ENCODE data around the gene GLRA3.

The GLRA3 gene

DNA sequence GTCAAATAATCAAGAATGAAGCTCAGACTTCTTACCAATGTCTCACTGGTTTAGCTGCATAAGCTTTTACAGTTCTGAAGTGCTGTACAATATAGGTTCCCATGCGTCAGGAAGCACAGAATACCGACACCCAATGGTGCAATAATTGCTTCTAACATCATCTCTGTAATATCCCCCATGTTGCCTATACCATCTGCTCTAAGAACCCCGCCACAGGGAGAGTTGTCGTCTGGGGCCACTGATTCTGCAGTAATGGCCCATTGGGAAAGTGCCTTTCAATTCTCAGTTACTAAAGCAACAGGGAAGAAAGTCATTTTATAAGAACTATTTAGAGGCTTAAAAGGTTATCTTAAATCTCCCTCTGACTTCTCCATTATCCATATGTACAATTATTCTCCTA lies 94.9 kb downstream of the GLRA3 start:
- H3K36me3 ChIP-seq, result no peaks in the 10 kb centered on the region
- no peak overlapping the region for H3K27ac ChIP-seq
- no peak overlapping the region for H3K4me2 ChIP-seq
- H3K9ac ChIP-seq, result no peak overlapping the region
- H3K9me3 ChIP-seq, result no peaks in the 10 kb centered on the region
- no peak overlapping the region for H3K4me3 ChIP-seq
- H3K4me1 ChIP-seq, result no peaks in the 10 kb centered on the region
- H4K20me1 ChIP-seq, result no peaks in the 10 kb centered on the region
- TF ChIP-seq Cebpa-rat (IDR thresholded peaks at IDR 0.05), result no peak
- no peaks in the 10 kb centered on the region for H3K27me3 ChIP-seq

DNA sequence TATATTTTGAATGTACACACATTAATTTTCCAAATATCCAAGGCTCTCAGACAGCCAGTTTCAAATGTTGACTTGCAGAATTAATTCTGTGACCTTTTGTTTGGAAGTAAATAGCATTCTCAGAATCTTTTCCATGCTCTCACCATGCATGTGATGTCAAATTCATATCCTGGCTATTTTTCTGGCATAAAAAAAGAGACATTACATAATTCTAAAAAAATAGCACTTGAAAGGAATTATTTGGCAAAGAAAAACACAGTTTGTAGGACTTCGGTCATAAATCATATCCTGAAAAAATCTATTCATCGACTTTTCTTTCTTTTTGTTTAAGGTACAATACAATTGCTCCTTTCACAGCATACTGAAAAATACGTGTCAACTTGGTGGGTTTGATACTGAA lies 111.2 kb downstream of the GLRA3 start:
- Histone ChIP-seq H4K20me1 (no peaks in the 10 kb centered on the region), H3K9me3 (no peaks in the 10 kb centered on the region), H3K4me1 (no peaks in the 10 kb centered on the region), H3K4me2 (no peak overlapping the region), H3K27ac (no peak overlapping the region), H3K36me3 (no peaks in the 10 kb centered on the region), H3K9ac (no peak overlapping the region), H3K27me3 (no peaks in the 10 kb centered on the region), H3K4me3 (no peak overlapping the region)
- no peak for TF ChIP-seq Cebpa-rat (IDR thresholded peaks at IDR 0.05)

DNA sequence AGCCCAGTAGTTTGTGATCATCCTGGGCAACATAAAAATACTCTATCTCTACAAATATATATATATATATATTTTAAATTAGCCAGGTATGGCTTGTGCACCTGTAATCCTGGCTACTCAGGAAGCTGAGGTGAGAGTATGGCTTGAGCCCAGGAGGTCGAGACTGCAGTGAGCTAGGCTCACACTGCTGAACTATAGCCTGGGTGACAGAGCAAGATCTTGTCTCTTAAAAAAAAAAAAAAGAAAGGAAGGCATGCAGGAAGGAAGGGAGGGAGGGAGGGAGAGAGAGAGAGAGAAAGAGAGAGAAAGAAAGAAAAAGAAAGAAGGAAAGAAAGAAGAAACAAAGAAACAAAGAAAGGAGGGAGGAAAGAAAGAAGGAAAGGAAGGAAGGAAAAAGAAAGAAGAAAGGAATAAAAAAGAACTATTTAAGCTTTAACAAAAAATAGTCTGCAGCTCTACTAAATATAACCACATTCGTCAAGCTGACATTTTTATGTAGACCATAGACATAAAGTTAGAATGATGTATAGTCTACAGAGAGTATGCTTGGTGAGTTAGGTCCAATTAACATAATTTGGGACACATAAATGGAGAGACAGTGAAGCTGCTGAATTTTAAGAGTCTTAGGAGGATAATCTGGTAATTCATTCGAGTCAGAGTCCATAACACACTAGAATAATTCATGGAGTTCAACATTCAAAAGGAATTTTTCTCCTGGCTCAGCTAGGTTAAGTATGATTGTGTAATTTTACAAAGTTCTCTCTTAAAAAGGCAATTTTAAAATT lies 111.9 kb downstream of the GLRA3 start:
- no peak for TF ChIP-seq Cebpa-rat (IDR thresholded peaks at IDR 0.05)

DNA sequence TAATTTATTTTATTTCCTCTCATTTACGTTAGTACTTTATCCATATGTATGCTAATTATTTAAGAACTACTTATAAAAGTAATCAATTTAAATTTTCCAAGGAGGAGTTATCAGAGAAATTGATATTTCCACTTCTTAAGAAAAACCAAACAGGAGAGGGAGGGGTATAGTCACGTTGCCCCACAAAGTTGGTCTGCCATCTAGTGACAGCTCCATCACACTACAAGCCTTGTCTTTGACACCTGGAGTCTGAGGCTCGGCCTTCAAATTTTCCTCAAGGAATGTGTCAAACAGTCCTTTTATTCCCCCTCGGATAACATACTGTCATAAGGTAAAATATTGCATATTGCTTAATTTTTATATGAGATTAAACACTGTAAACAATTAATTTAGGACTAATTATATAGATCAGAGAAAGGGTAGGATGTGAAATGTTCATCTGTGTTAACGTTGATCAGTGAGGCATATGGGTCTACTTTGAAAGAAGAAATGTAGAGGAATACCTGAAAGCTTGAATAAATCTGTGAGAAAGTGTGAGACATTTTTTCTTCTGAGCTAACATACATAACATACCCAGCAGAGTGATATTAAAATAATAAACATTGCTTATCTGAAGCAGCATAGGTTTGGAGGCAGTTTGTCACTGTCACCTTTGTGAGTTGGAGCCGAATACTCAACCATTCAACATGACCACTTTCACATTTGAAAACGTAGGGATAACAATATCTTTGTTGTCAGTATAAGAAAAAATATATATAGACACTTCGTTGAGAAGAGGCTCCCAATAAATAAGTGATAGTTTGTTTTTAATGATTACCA lies 114.4 kb downstream of the GLRA3 start:
- no peak overlapping the region for H3K27ac ChIP-seq
- H3K4me1 ChIP-seq, result no peaks in the 10 kb centered on the region
- no peak overlapping the region for H3K9ac ChIP-seq
- no peaks in the 10 kb centered on the region for H4K20me1 ChIP-seq
- TF ChIP-seq Cebpa-rat (IDR thresholded peaks at IDR 0.05), result no peak
- no peak overlapping the region for H3K4me2 ChIP-seq
- H3K9me3 ChIP-seq, result no peaks in the 10 kb centered on the region
- H3K4me3 ChIP-seq, result no peak overlapping the region
- no peaks in the 10 kb centered on the region for H3K27me3 ChIP-seq
- H3K36me3 ChIP-seq, result no peaks in the 10 kb centered on the region

More for the DNA sequence above, 111.9 kb downstream of the GLRA3 start:
- H3K36me3 ChIP-seq, result no peaks in the 10 kb centered on the region
- no peaks in the 10 kb centered on the region for H3K9me3 ChIP-seq
- no peak overlapping the region for H3K9ac ChIP-seq
- H3K4me1 ChIP-seq, result no peaks in the 10 kb centered on the region
- no peak overlapping the region for H3K27ac ChIP-seq
- H3K4me3 ChIP-seq, result no peak overlapping the region
- H3K4me2 ChIP-seq, result no peak overlapping the region
- H3K27me3 ChIP-seq, result no peaks in the 10 kb centered on the region
- no peaks in the 10 kb centered on the region for H4K20me1 ChIP-seq

DNA sequence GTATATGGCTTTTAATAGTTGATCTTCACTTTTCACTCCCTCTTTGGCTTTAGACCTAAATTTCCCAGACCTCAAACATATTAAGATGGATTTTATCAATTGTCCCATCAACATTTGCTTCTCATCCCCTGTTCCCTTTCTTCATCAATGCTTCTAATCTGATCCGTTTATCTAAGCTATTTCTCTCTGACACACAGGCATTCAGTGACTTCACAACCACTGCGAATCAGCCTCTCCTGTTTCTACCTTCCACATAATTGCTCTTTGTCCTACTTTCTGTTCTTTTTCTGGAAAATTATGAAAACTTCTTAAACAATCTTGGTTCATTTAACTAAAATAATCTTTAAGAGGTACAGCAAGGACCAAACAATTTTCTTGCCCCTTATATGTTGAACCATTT lies 115.2 kb downstream of the GLRA3 start:
- no peak overlapping the region for H3K4me3 ChIP-seq
- H4K20me1 ChIP-seq, result no peaks in the 10 kb centered on the region
- no peaks in the 10 kb centered on the region for H3K4me1 ChIP-seq
- no peaks in the 10 kb centered on the region for H3K9me3 ChIP-seq
- no peak overlapping the region for H3K27ac ChIP-seq
- H3K9ac ChIP-seq, result no peak overlapping the region
- no peaks in the 10 kb centered on the region for H3K27me3 ChIP-seq
- H3K36me3 ChIP-seq, result no peaks in the 10 kb centered on the region
- H3K4me2 ChIP-seq, result no peak overlapping the region
- TF ChIP-seq Cebpa-rat (IDR thresholded peaks at IDR 0.05), result no peak

DNA sequence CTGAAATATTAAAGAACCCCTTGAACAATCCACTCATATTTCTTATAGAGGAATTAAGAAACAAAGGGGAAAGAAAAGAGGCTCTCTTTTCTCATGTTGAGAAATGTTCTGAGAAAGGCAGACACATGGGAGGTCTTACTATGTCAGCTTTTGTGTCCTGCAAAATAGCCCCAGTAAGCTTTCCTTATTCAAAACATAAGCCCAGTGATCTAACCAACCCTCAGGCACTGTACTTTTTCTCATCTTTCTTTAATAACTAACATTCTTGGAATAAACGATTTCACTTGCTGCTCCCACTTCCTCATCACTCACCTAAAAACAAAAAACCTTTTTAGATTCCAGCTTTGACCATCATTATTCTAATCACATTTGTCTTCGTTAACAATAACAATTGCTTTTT lies 115.9 kb downstream of the GLRA3 start:
- no peaks in the 10 kb centered on the region for H3K9me3 ChIP-seq
- no peak overlapping the region for H3K4me3 ChIP-seq
- no peaks in the 10 kb centered on the region for H4K20me1 ChIP-seq
- H3K9ac ChIP-seq, result no peak overlapping the region
- no peak overlapping the region for H3K4me2 ChIP-seq
- H3K27ac ChIP-seq, result no peak overlapping the region
- TF ChIP-seq Cebpa-rat (IDR thresholded peaks at IDR 0.05), result no peak
- H3K4me1 ChIP-seq, result no peaks in the 10 kb centered on the region
- no peaks in the 10 kb centered on the region for H3K27me3 ChIP-seq
- H3K36me3 ChIP-seq, result no peaks in the 10 kb centered on the region

DNA sequence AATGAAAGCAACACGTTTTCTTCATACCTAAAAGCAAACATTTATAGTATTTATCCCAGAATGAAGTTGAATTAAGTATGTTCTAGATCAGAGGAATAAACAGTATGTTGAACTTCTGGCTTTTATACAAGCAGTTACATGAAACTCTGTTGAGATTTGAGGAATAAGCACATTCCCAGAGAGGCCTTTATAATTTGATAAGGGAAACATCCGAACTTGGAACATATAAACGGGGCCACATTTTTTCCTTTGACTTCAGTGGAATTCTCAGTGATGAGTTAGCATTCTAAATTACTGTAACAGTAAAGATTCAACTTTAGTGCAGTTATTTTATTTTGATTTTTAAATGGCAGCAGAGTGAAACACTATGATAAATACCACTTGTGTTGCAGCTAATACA lies 119.5 kb downstream of the GLRA3 start:
- no peak overlapping the region for H3K4me2 ChIP-seq
- no peak overlapping the region for H3K27ac ChIP-seq
- H3K4me3 ChIP-seq, result no peak overlapping the region
- H3K36me3 ChIP-seq, result no peaks in the 10 kb centered on the region
- H3K4me1 ChIP-seq, result no peaks in the 10 kb centered on the region
- H3K9me3 ChIP-seq, result no peaks in the 10 kb centered on the region
- H4K20me1 ChIP-seq, result no peaks in the 10 kb centered on the region
- TF ChIP-seq Cebpa-rat (IDR thresholded peaks at IDR 0.05), result no peak
- H3K27me3 ChIP-seq, result no peaks in the 10 kb centered on the region
- H3K9ac ChIP-seq, result no peak overlapping the region

DNA sequence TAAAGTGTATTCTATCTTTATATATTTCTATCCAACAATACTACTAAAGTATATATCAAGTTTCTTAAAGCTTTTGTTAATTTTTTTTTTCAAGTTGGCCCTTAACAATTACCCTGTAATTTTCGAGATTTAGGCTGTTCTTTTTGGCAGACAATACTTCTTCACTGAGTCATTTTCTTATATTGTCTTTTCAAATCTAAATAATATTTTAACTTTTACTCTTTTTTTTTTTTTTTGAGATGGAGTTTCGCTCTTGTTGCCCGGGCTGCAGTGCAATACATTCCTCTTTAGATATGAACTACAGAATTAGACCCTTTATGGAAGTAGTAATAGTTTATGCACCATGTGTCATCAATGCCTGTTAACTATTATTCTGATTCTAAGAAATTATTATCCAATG lies 120.7 kb downstream of the GLRA3 start:
- Histone ChIP-seq H3K4me3 (no peak overlapping the region), H3K4me1 (no peaks in the 10 kb centered on the region), H3K9ac (no peak overlapping the region), H4K20me1 (no peaks in the 10 kb centered on the region), H3K4me2 (no peak overlapping the region), H3K27me3 (no peaks in the 10 kb centered on the region), H3K9me3 (no peaks in the 10 kb centered on the region), H3K27ac (no peak overlapping the region), H3K36me3 (no peaks in the 10 kb centered on the region)
- no peak for TF ChIP-seq Cebpa-rat (IDR thresholded peaks at IDR 0.05)

DNA sequence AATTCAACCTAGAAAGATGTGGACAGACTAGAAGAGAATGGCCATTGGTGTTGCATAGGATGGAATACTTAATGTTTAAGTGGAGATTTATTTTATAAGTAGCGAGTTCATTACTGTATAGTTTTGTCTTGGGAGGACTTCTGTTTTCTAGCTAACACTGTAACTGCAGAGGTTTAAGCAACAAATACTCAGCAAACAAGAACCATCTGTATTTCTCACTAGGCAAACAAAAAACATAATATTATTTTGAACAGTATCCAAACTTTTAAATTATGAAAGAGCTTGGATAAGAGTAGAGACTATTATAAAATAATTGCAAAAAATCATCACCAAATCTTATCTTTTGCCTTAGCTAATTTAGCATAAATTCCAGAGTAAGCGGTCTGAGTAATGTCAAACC lies 121.1 kb downstream of the GLRA3 start:
- H3K9me3 ChIP-seq, result no peaks in the 10 kb centered on the region
- H3K27ac ChIP-seq, result no peak overlapping the region
- H4K20me1 ChIP-seq, result no peaks in the 10 kb centered on the region

DNA sequence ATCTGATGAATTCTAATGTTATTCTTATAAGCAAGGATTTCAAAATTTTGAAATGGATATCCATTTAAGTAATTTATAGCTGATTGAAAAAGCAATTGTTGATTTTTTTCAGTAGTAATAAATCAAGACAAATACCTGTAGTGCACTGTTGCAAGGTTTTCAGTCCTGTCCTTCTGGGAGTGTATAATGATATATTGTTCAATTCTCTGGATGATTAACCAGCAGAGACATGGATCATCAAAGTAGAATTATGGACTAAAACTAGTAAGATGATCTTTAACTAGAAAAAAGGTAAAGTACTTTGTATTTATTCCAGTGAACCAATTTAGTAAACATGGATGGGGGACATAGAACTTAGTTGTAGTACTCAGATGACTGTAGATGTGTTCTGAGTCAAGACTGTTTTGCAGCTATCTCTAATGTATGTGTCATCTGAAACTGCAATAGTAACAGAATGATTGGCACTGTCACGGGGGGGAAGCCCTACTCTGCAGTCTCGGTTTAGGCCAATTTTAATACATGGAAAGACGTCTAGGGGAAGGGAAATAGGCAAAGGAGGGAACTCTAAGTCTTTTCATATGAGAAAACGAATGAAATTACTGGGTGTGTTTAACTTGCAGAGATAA lies 121.9 kb downstream of the GLRA3 start:
- H3K4me1 ChIP-seq, result no peaks in the 10 kb centered on the region
- no peak overlapping the region for H3K4me2 ChIP-seq
- no peaks in the 10 kb centered on the region for H3K9me3 ChIP-seq
- no peak overlapping the region for H3K9ac ChIP-seq
- no peak for TF ChIP-seq Cebpa-rat (IDR thresholded peaks at IDR 0.05)
- no peak overlapping the region for H3K27ac ChIP-seq
- no peaks in the 10 kb centered on the region for H4K20me1 ChIP-seq
- no peaks in the 10 kb centered on the region for H3K27me3 ChIP-seq
- no peaks in the 10 kb centered on the region for H3K36me3 ChIP-seq
- no peak overlapping the region for H3K4me3 ChIP-seq

More for the DNA sequence above, 121.1 kb downstream of the GLRA3 start:
- H3K4me2 ChIP-seq, result no peak overlapping the region
- H3K27me3 ChIP-seq, result no peaks in the 10 kb centered on the region
- no peaks in the 10 kb centered on the region for H3K36me3 ChIP-seq
- TF ChIP-seq Cebpa-rat (IDR thresholded peaks at IDR 0.05), result no peak
- H3K4me3 ChIP-seq, result no peak overlapping the region
- H3K4me1 ChIP-seq, result no peaks in the 10 kb centered on the region
- H3K9ac ChIP-seq, result no peak overlapping the region
